Spleen (tissue), 11 donors: Measurements from ENCODE around the gene PLCD1. TPM values are rescaled to one million over a fixed set of nuclear protein-coding genes. Genes with fewer than 3 reads are reported as not detected.

Source experiments
- DNase-seq: peaks from one replicate; pipeline ENCODE4 v3.0.0-alpha.2; 2020
- H3K27ac ChIP-seq, 8 donors: fragments of 200-600 bp; sonication (generic) in 7 of 8; 1 replicate in 4 of 8; 2 replicates in 4 of 8; pipeline versions ENCODE4 v1.5.0 to v1.8.0; 2016 to 2021; ENCODE audit warnings: inconsistent platforms in 4 of 8, mild to moderate bottlenecking in 4 of 8, moderate library complexity in 1 of 8
- H3K27me3 ChIP-seq, 7 donors: fragments of 200-600 bp; sonication (generic) in 6 of 7; replicated peaks in 1 of 7; 1 replicate in 4 of 7; 2 replicates in 3 of 7; pipeline versions ENCODE4 v1.5.0 to v1.8.0; 2016 to 2021; ENCODE audit warnings: inconsistent platforms in 3 of 7, mild to moderate bottlenecking in 1 of 7
- H3K36me3 ChIP-seq, 6 donors: fragments of 200-600 bp; sonication (generic) in 5 of 6; 1 replicate in 4 of 6; 2 replicates in 2 of 6; pipeline versions ENCODE4 v1.5.0 to v1.8.0; 2016 to 2021; ENCODE audit warnings: inconsistent platforms in 2 of 6
- H3K4me1 ChIP-seq, 6 donors: fragments of 200-600 bp; sonication (generic) in 5 of 6; 1 replicate in 3 of 6; 2 replicates in 3 of 6; pipeline versions ENCODE4 v1.5.0 to v1.8.0; 2016 to 2021; ENCODE audit warnings: inconsistent platforms in 3 of 6
- H3K4me3 ChIP-seq, 8 donors: fragments of 200-600 bp; sonication (generic) in 7 of 8; 1 replicate in 4 of 8; 2 replicates in 4 of 8; pipeline versions ENCODE4 v1.5.0 to v1.8.0; 2016 to 2021; ENCODE audit warnings: inconsistent platforms in 4 of 8, mild to moderate bottlenecking in 4 of 8, moderate library complexity in 2 of 8
- H3K9me3 ChIP-seq, 8 donors: fragments of 200-600 bp; sonication (generic) in 7 of 8; 1 replicate in 4 of 8; 2 replicates in 4 of 8; pipeline versions ENCODE4 v1.5.0 to v1.8.0; 2016 to 2021; ENCODE audit warnings: inconsistent platforms in 4 of 8
- CTCF ChIP-seq, 11 experiments: fragments of 200-600 bp in 7 of 11; fragments of 450-650 bp in 4 of 11; sonication (generic) in 4 of 11; IDR thresholded peaks in 8 of 11; conservative IDR thresholded peaks in 3 of 11; 1 replicate in 7 of 11; 2 replicates in 4 of 11; pipeline versions ENCODE4 v1.4.0 to v1.8.0; 2016 to 2021; ENCODE audit warnings: antibody characterized with exemption in 11 of 11, inconsistent platforms in 4 of 11, mild to moderate bottlenecking in 1 of 11
- POLR2A ChIP-seq, 3 donors: fragments of 450-650 bp; IDR thresholded peaks; one replicate each; pipeline ENCODE4 v1.5.1; 2017; ENCODE audit warnings: antibody characterized with exemption in 3 of 3, mild to moderate bottlenecking in 1 of 3
- POLR2AphosphoS5 ChIP-seq, 3 donors: sonication (generic); formaldehyde crosslinking; IDR thresholded peaks; one replicate each; pipeline ENCODE4 v1.5.1; 2017; ENCODE audit warnings: antibody characterized with exemption in 3 of 3
- WGBS, 5 donors: extraction: QIAGEN DNeasy Blood & Tissue Kit in 3 of 5; methylation state at CpG; one replicate each; pipeline versions ENCODE4 v1.1.5 to v1.1.7; 2013 to 2018; 5-methylcytosine and 5-hydroxymethylcytosine counted together
- intact Hi-C: fragments of 100-400 bp; cut with DNase I; formaldehyde crosslinking; loops from one replicate; pipeline ENCODE4 v1.15.0; 2023; ENCODE audit warnings: low total_unique reads
- polyA plus RNA-seq, 3 donors: library from polyadenylated mRNA; stranded (reverse); fragments of 200-250 nt; gene quantifications; one replicate each; pipeline ENCODE4 v1.2.1, GENCODE V29; 2013
- total RNA-seq, 7 donors: library from RNA; depleted of rRNA in 3 of 7; stranded (reverse); fragments of >200 nt in 3 of 7; fragmentation: NEBNext Ultra II Directional in 4 of 7; extraction: Animal tissue kit (Norgen Biotek cat#: 25700) in 4 of 7; gene quantifications; one replicate each; pipeline versions ENCODE4 v1.1.0 to v1.2.1, GENCODE V29; 2016 to 2021
- donor health status: healthy with polysubstance abuse.
- donor health status: DM: no; HTN: no; CAD: no; lungs with moderate emphysema.
- donor health status: DM: no; HTN: no; CAD: no.
- donor health status: Bipolar disorder and iron deficiency.
- donor health status: healthy.
- donor health status: DM: no; HTN: no; CAD: no.
- donor health status: DM: yes; HTN: yes; CAD: no.

The PLCD1 gene
- total and polyA plus RNA-seq, 10 donors = 11.8 to 24.0 (median 18.8) TPM

- DNase-seq = no peak
- TF ChIP-seq POLR2A (IDR thresholded peaks at IDR 0.05) = no peak
- no peak for TF ChIP-seq CTCF (IDR thresholded peaks at IDR 0.05 in 8 of 11, conservative IDR thresholded peaks at IDR 0.05 in 3 of 11)
- H3K27ac ChIP-seq = peak overlapping the region in 6 of 8 donors; percentile 12 to 83 (median 58)
- 74 to 96% (median 85%) methylated on average over 14 of the region's 14 CpGs for whole genome bisulfite sequencing, 5 donors
- no peaks in the 10 kb centered on the region for H3K9me3 ChIP-seq
- peaks cover 0 to 50% (median 2%) of the 10 kb centered on the region in 6 donors for H3K36me3 ChIP-seq
- no peak overlapping the region for H3K4me3 ChIP-seq
- no peaks in the 10 kb centered on the region for H3K27me3 ChIP-seq
- H3K4me1 ChIP-seq = peaks cover 0 to 38% (median 3%) of the 10 kb centered on the region in 6 donors
- intact Hi-C loops = no loop called here
These were observed 48.7 kb downstream of the PLCD1 start for GRCh38 chr3:37980462-37981347.

GRCh38 chr3:37979541-37980461 lies 49.6 kb downstream of the PLCD1 start:
- Histone ChIP-seq H3K36me3 (peaks cover 0 to 46% (median 2%) of the 10 kb centered on the region in 6 donors), H3K4me3 (peak overlapping the region in 1 of 8 donors; percentile 4), H3K27me3 (no peaks in the 10 kb centered on the region), H3K4me1 (peaks cover 0 to 41% (median 4%) of the 10 kb centered on the region in 6 donors), H3K27ac (peak overlapping the region in 6 of 8 donors; percentile 12 to 83 (median 58)), H3K9me3 (no peaks in the 10 kb centered on the region)
- DNase-seq = no peak
- intact Hi-C loops = no loop called here
- TF ChIP-seq POLR2AphosphoS5 (IDR thresholded peaks at IDR 0.05) = no peak
- no peak for TF ChIP-seq POLR2A (IDR thresholded peaks at IDR 0.05)
- TF ChIP-seq CTCF (IDR thresholded peaks at IDR 0.05 in 8 of 11, conservative IDR thresholded peaks at IDR 0.05 in 3 of 11) = no peak
- 53 to 90% (median 67%) methylated on average over 8 of the region's 8 CpGs for WGBS, 5 donors

GRCh38 chr3:37974121-37975083 lies 55.0 kb downstream of the PLCD1 start:
- peak overlapping the region in 1 of 8 donors; percentile 20 for H3K27ac ChIP-seq

More at GRCh38 chr3:37974121-37975083, 55.0 kb downstream of the PLCD1 start:
- Histone ChIP-seq H3K9me3 (no peaks in the 10 kb centered on the region), H3K27me3 (no peaks in the 10 kb centered on the region), H3K4me1 (peaks cover 3 to 25% (median 13%) of the 10 kb centered on the region in 6 donors), H3K4me3 (no peak overlapping the region), H3K36me3 (peaks cover 0 to 46% (median 2%) of the 10 kb centered on the region in 6 donors)
- 52 to 72% (median 67%) methylated on average over 9 of the region's 9 CpGs for WGBS, 5 donors
- DNase-seq = peak; percentile 89
- intact Hi-C loops = no loop called here
- TF ChIP-seq POLR2A (IDR thresholded peaks at IDR 0.05) (no peak), CTCF (IDR thresholded peaks at IDR 0.05 in 8 of 11, conservative IDR thresholded peaks at IDR 0.05 in 3 of 11) (peak; percentile 75 to 95 (median 89)), POLR2AphosphoS5 (IDR thresholded peaks at IDR 0.05) (peak in 2 of 3 donors; percentile 15 to 20)
